GM13976 (cell line): Measurements from ENCODE around the gene INO80.

Experiments
- DNase-seq: peaks from one replicate; pipeline ENCODE4 v3.0.0; 2012; ENCODE audit warnings: low spot score
- in situ Hi-C: fragments of 300-500 bp; cut with MboI; formaldehyde crosslinking; loops from one replicate; pipeline ENCODE4 v1.12.0; 2022; ENCODE audit warnings: low sequenced_read_pairs, mixed read lengths, inconsistent platforms; ENCODE audit not compliant: unreplicated experiment
- TF ChIP-seq, protein P1 (sequence below): IDR thresholded peaks from 2 replicates; pipeline ENCODE4 v1.5.1; 2012; ENCODE audit warnings: borderline replicate concordance, mild to moderate bottlenecking; ENCODE audit not compliant: insufficient read depth; ENCODE audit errors: extremely low read depth, missing control alignments, control extremely low read depth

INO80 gene

GRCh38 chr15:41001524-41002214 is 114.4 kb downstream of the INO80 start:
- TF ChIP-seq, protein P1, sequence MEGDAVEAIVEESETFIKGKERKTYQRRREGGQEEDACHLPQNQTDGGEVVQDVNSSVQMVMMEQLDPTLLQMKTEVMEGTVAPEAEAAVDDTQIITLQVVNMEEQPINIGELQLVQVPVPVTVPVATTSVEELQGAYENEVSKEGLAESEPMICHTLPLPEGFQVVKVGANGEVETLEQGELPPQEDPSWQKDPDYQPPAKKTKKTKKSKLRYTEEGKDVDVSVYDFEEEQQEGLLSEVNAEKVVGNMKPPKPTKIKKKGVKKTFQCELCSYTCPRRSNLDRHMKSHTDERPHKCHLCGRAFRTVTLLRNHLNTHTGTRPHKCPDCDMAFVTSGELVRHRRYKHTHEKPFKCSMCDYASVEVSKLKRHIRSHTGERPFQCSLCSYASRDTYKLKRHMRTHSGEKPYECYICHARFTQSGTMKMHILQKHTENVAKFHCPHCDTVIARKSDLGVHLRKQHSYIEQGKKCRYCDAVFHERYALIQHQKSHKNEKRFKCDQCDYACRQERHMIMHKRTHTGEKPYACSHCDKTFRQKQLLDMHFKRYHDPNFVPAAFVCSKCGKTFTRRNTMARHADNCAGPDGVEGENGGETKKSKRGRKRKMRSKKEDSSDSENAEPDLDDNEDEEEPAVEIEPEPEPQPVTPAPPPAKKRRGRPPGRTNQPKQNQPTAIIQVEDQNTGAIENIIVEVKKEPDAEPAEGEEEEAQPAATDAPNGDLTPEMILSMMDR, result no peak
- in situ Hi-C loops, result loop anchor here (25.0 kb wide), 1 partner anchor 89 kb away; no protein-coding TSS in a partner anchor
- no peak for DNase-seq

- DNase-seq, result no peak
- in situ Hi-C loops, result no loop called here
These were observed 116.9 kb downstream of the INO80 start for GRCh38 chr15:40999190-40999589.

GRCh38 chr15:40995656-40996055 is 120.4 kb downstream of the INO80 start:
- in situ Hi-C loops, result no loop called here

More at GRCh38 chr15:40999190-40999589, 116.9 kb downstream of the INO80 start:
- TF ChIP-seq, protein P1, result no peak

GRCh38 chr15:40992825-40993224 is 123.3 kb downstream of the INO80 start:
- DNase-seq, result no peak
- in situ Hi-C loops, result no loop called here
- TF ChIP-seq, protein P1, result no peak

More at GRCh38 chr15:40995656-40996055, 120.4 kb downstream of the INO80 start:
- TF ChIP-seq, protein P1, result no peak
- DNase-seq, result no peak

DNA sequence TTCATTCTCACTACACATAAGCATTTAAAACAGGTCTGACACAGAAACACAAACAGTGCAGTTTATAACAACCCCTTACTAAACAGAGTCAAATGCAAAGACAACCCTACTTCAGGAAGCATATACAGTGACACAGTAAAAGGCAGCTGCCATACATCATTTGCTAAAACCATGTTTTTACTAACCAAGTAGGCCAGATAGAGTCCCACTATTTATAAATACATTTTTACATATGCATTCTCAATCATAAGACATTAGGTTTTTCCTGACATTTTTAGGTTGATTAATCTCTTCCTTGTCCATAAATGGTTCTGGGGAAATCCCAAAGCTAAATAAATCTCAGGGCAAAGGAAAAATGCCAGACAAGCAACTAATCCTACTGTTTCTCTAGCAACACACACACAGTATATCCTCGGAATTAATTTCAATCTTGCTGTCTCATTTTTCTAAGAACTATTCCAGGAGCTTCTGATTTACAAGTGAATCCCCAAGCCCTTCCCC is 123.8 kb downstream of the INO80 start:
- in situ Hi-C loops, result no loop called here
- DNase-seq, result no peak
- TF ChIP-seq, protein P1, result no peak

DNA sequence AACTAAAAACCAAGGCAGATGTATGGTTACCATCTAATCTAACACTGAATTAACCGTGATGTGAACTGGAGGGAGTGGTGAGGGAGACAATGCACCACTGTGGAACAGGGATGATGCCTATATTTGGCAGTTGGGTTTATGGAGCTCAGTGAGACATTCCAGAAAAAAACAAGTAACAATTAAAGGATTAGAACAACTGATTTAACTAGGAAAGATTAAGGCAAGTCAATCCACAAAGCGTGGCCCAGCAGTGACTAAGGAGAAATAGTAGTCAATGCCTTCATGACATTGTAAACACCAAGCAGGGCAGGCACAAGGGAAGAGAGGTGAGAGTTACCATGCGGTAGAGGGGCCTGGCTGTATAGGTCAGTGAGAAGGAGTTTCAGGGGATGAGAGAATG is 124.7 kb downstream of the INO80 start:
- DNase-seq, result no peak
- in situ Hi-C loops, result no loop called here
- TF ChIP-seq, protein P1, result no peak
